GM18858 (cell line): Measurements from ENCODE around the gene ARL14EP.

ENCODE experiments used
- ATAC-seq: cut with Tn5 transposase; IDR thresholded peaks from one replicate; pipeline ENCODE4 v1.9.1; 2021; ENCODE audit not compliant: unreplicated experiment

The ARL14EP gene

GRCh38 chr11:30322826-30323710 lies at the start of gene ARL14EP:
Gene ARL14EP (plus strand): TSS chr11:30323104. CDS start chr11:30330949, 7,845 bp downstream.
- ATAC-seq = peak; percentile 92

GRCh38 chr11:30277176-30277575 lies 45.7 kb upstream of the ARL14EP start:
- no peak for ATAC-seq

DNA sequence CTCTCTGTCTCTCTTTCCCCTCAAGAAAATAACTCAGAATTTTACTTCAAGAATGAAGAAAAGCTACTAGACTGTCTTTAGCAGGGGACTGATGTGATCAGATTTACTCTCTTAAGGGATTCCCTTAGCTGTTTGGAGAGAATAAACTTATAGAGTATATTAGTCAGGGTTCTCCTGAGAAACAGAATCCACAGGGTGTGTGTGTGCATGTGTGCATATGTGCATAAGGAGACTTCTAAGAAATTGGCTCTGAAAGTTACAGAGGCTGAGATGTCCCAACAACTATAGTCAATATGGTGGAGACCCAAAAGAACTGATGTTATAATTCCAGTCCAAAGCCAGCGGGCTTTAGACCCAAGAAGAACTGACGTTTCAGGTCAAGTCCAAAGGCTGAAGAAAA lies 43.1 kb upstream of the ARL14EP start:
- ATAC-seq = no peak

DNA sequence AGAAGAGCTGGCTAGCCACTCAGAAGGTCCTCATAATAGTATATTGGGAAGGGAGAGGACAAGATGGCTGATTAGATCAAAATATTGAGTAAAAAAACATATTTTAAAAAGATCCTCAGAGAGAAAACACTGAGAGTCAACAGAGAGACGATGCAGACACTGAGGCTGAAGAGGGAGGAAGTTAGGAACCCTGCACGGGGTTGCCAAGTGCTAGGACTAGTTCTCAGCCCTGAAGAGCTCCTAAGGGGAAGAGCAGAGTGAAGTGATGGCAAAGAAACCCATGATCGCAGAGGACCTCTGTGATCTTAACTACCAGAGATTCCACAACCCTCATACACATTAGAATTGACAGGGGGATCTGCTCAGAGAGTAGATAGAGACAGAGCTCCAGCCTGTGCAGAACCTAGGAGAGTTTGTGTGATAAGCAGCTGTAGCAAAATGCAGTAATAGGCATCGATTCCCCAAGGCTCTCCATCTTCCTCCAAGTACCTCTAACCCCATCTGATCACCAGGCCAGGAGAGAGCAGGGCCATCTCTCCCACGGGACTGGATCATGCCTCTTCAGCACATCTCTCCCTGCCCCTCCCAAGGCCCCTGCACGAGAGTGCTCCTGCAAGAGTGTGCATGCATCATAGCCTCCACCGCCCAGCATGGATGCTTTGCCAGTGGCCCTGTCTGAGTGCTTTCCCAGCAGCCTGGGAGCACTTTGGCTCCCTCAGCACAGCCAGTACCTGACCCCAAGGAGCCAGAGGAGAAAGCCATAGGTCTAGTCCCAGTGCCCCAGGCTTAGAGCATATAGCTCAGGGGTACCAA lies 41.2 kb upstream of the ARL14EP start:
- peak; percentile 7 for ATAC-seq

DNA sequence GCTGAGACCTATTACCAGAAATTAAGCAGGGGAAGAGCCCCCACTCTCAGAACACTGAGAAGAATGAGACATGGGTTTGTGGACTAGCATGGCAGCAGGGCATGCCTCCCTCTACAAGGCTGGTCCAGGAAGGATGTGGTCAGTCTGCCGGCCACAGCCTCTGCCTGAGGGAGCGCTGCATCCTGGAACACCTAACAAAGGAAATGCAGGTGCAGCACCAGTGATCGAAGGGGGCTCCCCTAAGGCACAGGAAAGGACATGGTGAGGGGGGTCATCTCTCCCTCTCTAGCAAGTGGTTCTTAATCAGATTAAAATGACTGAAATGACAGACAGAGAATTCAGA lies 40.6 kb upstream of the ARL14EP start:
- ATAC-seq = peak; percentile 77

- ATAC-seq = no peak
Observed at GRCh38 chr11:30284836-30285235, 38.1 kb upstream of the ARL14EP start.

DNA sequence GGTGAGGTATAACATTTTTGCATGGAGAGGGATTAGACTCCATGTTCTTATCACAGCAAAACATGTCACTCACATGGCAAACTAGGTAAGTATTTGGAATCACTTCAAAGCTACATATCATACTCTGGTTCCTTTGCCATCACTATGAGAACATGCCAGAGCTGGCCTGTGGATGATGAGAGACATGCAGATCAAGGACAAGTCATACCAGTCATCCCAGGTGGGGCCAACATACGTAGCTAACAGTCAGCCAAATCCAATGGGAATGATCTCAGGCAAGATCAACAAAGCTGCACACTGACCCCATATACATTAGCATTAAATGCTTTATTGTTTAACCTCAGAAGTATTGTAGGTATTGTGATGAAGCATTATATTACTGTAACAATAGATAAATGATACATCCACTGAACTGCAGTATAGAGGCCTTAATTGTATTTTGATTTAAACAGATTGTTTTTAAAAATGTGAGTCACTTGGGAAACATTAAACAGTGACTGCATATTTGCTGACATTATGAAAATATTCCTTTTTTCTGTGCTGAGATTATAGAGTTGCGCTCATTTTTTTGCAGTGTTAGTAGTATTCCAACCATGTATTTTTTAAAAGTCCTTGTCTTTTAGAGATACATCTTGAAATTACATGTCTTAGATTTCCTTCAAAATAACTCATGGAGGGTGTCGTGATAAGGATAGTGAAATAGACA lies 37.3 kb upstream of the ARL14EP start:
- no peak for ATAC-seq

- no peak for ATAC-seq
Observed at GRCh38 chr11:30291331-30291730, 31.6 kb upstream of the ARL14EP start.

DNA sequence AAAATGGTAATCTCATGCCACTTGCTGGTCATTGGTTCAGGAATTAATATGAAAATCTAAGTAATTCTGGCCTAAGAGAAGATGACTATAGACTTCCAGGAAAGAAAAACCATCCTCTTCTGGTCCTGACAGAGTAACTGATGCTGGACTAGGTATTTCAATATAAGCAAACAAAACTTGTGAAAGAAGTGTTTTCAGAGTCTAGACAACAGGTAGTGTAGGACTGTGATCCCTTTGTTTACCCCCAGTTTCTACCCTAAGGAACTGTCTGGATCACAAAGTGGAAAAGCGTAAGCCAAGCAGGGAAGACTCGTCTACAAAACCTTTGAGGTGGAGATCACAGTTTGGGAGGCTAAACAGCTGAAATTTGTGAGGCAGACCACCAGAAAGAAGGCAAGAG lies 30.4 kb upstream of the ARL14EP start:
- no peak for ATAC-seq

- no peak for ATAC-seq
Observed at GRCh38 chr11:30295178-30295885, 27.6 kb upstream of the ARL14EP start.

- ATAC-seq = no peak
Observed at GRCh38 chr11:30304620-30305019, 18.3 kb upstream of the ARL14EP start.

- ATAC-seq = peak; percentile 96
Observed at GRCh38 chr11:30310623-30311022, 12.3 kb upstream of the ARL14EP start.

DNA sequence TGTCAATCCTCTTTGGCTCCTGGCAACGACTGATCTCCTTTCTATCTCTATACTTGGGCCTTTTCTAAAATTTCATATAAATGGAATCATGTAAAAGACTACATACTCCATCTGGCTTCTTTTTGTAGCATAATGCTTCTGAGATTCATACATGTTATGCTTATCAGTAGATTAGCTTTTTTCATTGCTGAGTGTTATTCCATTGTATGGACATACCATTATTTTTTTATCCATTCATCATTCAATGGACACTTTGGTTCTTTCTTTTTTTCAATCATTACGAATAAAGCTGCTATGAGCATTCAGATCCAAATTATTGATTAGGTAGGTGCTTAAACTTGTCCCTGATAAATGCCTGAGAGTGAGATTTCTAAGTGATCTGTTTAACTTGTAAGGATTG lies 11.7 kb upstream of the ARL14EP start:
- ATAC-seq = no peak

- ATAC-seq = no peak
Observed at GRCh38 chr11:30312243-30312642, 10.7 kb upstream of the ARL14EP start.

DNA sequence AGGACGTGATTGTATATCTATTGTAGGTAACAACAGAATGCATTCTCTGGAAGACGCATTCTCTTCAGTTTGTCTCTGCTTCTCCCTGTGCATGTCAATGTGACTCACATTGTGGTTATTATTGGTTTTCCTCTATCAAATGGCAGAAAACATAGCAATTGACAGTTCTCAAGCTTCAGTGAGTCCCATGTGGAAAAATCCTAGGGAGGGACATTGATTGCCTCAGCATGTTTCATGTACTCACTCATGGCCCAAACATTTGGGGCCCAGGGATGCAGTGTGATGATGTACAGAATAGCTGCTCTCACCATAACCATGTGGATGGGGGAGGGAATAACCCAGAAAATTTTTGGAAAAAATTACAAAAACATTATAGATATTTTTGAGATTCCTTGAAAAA lies 9.3 kb upstream of the ARL14EP start:
- ATAC-seq = no peak

DNA sequence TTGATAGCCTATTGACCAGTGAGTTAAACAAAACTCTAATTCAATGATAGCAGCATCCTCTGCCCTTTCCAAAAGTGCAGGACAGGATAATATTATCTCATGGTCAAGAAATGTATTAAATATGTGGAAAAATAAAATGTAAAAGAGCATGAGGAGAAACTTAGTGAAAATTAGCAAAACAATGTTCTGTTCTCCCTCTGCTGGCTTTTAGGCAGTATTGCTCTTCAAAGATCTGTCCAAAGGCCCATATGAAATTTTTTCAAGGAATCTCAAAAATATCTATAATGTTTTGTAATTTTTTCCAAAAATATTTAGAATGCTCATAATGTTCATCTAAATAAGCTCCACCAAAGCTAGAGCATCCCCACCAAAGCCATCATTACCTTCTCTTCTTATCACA lies 8.3 kb upstream of the ARL14EP start:
- ATAC-seq = no peak

- no peak for ATAC-seq
Observed at GRCh38 chr11:30316237-30316636, 6.7 kb upstream of the ARL14EP start.

DNA sequence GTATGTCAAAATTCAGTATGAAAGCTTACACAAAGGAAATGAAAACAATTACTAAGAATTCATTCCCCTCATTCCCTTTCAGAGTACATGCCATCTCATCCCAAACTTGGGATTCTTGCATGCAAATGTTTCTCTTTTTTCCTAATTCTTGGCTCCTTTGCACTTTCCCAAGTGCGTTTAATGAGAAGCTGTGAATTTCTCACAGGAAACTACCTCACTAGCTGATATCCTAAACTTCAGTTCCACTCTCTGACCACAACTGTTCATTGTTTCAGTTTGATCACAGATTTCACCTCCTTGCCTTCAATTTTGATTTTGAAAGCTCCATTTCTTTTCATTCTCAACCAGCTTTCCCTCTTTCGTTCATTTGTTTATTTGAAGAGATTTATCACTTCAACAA lies 5.9 kb upstream of the ARL14EP start:
- ATAC-seq = peak; percentile 66

- ATAC-seq = no peak
Observed at GRCh38 chr11:30321321-30321720, 1.6 kb upstream of the ARL14EP start.

DNA sequence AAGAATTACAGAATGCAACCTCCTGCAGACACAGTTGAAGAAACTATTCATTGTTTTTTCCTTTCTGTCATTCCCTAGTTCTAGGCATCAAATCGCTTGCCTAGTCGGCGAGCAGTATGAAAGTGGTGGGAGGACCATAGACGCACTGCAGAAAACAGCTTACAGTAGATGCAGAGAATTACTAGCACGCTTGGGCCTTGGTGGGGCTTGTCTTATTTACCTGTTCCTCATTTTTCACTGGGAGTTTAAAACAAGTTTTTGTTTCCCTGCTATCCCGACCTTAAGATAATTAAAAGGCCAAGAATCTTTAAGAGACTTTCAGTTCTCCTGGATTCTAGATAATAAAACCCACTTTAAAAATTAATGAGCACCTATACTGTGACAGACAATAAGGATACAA lies 713 bp upstream of the ARL14EP start:
- ATAC-seq = no peak
